HepG2 (cell line): Measurements from ENCODE around the gene AAR2. TPM values are rescaled to one million over a fixed set of nuclear protein-coding genes. Genes with fewer than 3 reads are reported as not detected.
A peak's percentile ranks its signal among the peaks of the same experiment; 100 is the strongest.

ENCODE experiments used
- ATAC-seq: fragments of 200-7000 bp; cut with Tn5 transposase; 3 replicates; pipeline ENCODE4 v1.9.1; 2020; ENCODE audit warnings: mild to moderate bottlenecking, moderate library complexity
- BruUV-seq: library from RNA; stranded (reverse); fragments of 400-500 nt; replicated peaks from 2 replicates; lab custom pipeline; 2021; lab: Mats Ljungman, UMichigan
- CTCF ChIA-PET: fragments of 300-600 bp; formaldehyde crosslinking; extraction: SDS; loops from one replicate; lab custom pipeline; 2021; ENCODE audit warnings: low total read pairs, inconsistent platforms, low intra/inter-chr PET ratio; lab: Yijun Ruan, JAX
- POLR2A ChIA-PET: fragments of 350-600 bp; sonication (Branson Sonifier 250); formaldehyde crosslinking; loops from one replicate; lab custom pipeline; 2020; ENCODE audit warnings: antibody characterized with exemption, inconsistent platforms; lab: Yijun Ruan, JAX
- DNase-seq: peaks from one replicate; pipeline ENCODE4 v3.0.0-alpha.2; 2015; ENCODE audit warnings: low spot score
- FAIRE-seq: peaks from 3 replicates; lab custom pipeline; 2011; peaks lifted over from hg19 to GRCh38; lab: Jason Lieb, UNC
- H2AFZ ChIP-seq: one replicate; pipeline ENCODE4 v1.6.1; 2011; ENCODE audit warnings: low read length, inconsistent platforms
- H3K27ac ChIP-seq: fragments of 300-600 bp; 3 replicates; pipeline ENCODE4 v1.8.0; 2011; ENCODE audit warnings: mixed run types, mild to moderate bottlenecking, mixed read lengths, low read length, inconsistent platforms; ENCODE audit not compliant: insufficient read depth; ENCODE audit errors: extremely low read length
- H3K27me3 ChIP-seq, 2 experiments: fragments of 200-600 bp in 1 of 2; 2 replicates in 1 of 2; 3 replicates in 1 of 2; pipeline versions ENCODE4 v1.6.0 to v1.8.0; 2011; ENCODE audit warnings: low read length in 2 of 2, mild to moderate bottlenecking in 2 of 2, moderate library complexity in 2 of 2, inconsistent platforms in 1 of 2; ENCODE audit not compliant: insufficient read depth in 2 of 2, control insufficient read depth in 1 of 2
- H3K36me3 ChIP-seq, 2 experiments: fragments of 200-600 bp in 1 of 2; replicated peaks in 1 of 2; 2 replicates in 1 of 2; 3 replicates in 1 of 2; pipeline versions ENCODE4 v1.5.1 to v1.8.0; 2011; ENCODE audit warnings: low read length in 2 of 2, inconsistent platforms in 1 of 2; ENCODE audit not compliant: insufficient read depth in 2 of 2, control insufficient read depth in 1 of 2
- H3K4me1 ChIP-seq: 2 replicates; pipeline ENCODE4 v1.5.1; 2012; ENCODE audit warnings: low read length, inconsistent platforms; ENCODE audit not compliant: insufficient read depth
- H3K4me2 ChIP-seq: 2 replicates; pipeline ENCODE4 v1.6.0; 2011; ENCODE audit warnings: low read depth, low read length, inconsistent platforms
- H3K4me3 ChIP-seq, 3 experiments: fragments of 200-600 bp in 1 of 3; sonication (generic), shearing (Covaris generic) in 1 of 3; replicated peaks in 1 of 3; 2 replicates each; pipeline ENCODE4 v1.5.1; 2011 to 2016; ENCODE audit warnings: low read length in 3 of 3, inconsistent platforms in 2 of 3, low read depth in 2 of 3, mild to moderate bottlenecking in 2 of 3, control low read depth in 1 of 3, mixed read lengths in 1 of 3; ENCODE audit not compliant: insufficient read depth in 1 of 3
- H3K79me2 ChIP-seq: one replicate; pipeline ENCODE4 v1.6.1; 2011; ENCODE audit warnings: low read length, inconsistent platforms; ENCODE audit not compliant: insufficient read depth
- H3K9ac ChIP-seq: 2 replicates; pipeline ENCODE4 v1.6.0; 2011; ENCODE audit warnings: mild to moderate bottlenecking, low read depth, low read length, inconsistent platforms; ENCODE audit not compliant: insufficient read depth
- H3K9me3 ChIP-seq: 2 replicates; pipeline ENCODE4 v1.5.1; 2012; ENCODE audit warnings: mild to moderate bottlenecking, low read length
- H4K20me1 ChIP-seq: 2 replicates; pipeline ENCODE4 v1.6.0; 2011; ENCODE audit warnings: inconsistent platforms, mild to moderate bottlenecking, low read length, moderate library complexity; ENCODE audit not compliant: insufficient read depth
- HIC2 ChIP-seq: sonication (generic); formaldehyde crosslinking; IDR thresholded peaks from 2 replicates; pipeline ENCODE4 v1.9.0; 2022; ENCODE audit warnings: low read depth, missing genetic modification reagents
- POLR2G ChIP-seq: fragments of 200-400 bp; formaldehyde crosslinking; IDR thresholded peaks from 2 replicates; pipeline ENCODE4 v1.6.1; 2018; ENCODE audit warnings: mild to moderate bottlenecking, low read depth, low read length, moderate library complexity
- REXO4 ChIP-seq: sonication (generic); formaldehyde crosslinking; IDR thresholded peaks from 2 replicates; pipeline ENCODE4 v1.8.0; 2022; ENCODE audit warnings: missing genetic modification reagents, mild to moderate bottlenecking, borderline replicate concordance
- RXRA ChIP-seq: sonication (generic); formaldehyde crosslinking; IDR thresholded peaks from 2 replicates; pipeline ENCODE4 v1.5.1; 2020; ENCODE audit warnings: missing genetic modification reagents
- SAFB2 ChIP-seq: sonication (generic); formaldehyde crosslinking; IDR thresholded peaks from 2 replicates; pipeline ENCODE4 v1.5.1; 2020; ENCODE audit warnings: missing genetic modification reagents, low read depth, mild to moderate bottlenecking, borderline replicate concordance
- SIX1 ChIP-seq: sonication (generic); formaldehyde crosslinking; IDR thresholded peaks from 2 replicates; pipeline ENCODE4 v1.4.0; 2020; ENCODE audit warnings: missing genetic modification reagents, borderline replicate concordance
- XRCC5 ChIP-seq: fragments of 200-400 bp; formaldehyde crosslinking; optimal IDR thresholded peaks from 2 replicates; pipeline ENCODE3; 2017; ENCODE audit warnings: mild to moderate bottlenecking, low read length
- ZBTB38 ChIP-seq: sonication (generic); formaldehyde crosslinking; IDR thresholded peaks from 2 replicates; pipeline ENCODE4 v1.5.1; 2020; ENCODE audit warnings: mild to moderate bottlenecking, missing genetic modification reagents
- ZFP1 ChIP-seq: IDR thresholded peaks from 2 replicates; pipeline ENCODE4 v1.6.1; 2016
- ZMYM3 ChIP-seq: sonication (generic); formaldehyde crosslinking; IDR thresholded peaks from 2 replicates; pipeline ENCODE4 v1.5.1; 2020; ENCODE audit warnings: mild to moderate bottlenecking, missing genetic modification reagents
- ZNF101 ChIP-seq: sonication (generic); formaldehyde crosslinking; IDR thresholded peaks from 2 replicates; pipeline ENCODE4 v1.4.0; 2020; ENCODE audit warnings: mild to moderate bottlenecking, low read depth, missing genetic modification reagents, borderline replicate concordance
- ZNF20 ChIP-seq: sonication (generic); formaldehyde crosslinking; IDR thresholded peaks from 2 replicates; pipeline ENCODE4 v1.4.0; 2020; ENCODE audit warnings: mild to moderate bottlenecking, moderate library complexity, missing genetic modification reagents
- ZNF34 ChIP-seq: sonication (generic); formaldehyde crosslinking; IDR thresholded peaks from 2 replicates; pipeline ENCODE4 v1.4.0; 2020; ENCODE audit warnings: mild to moderate bottlenecking, missing genetic modification reagents, borderline replicate concordance
- ZNF513 ChIP-seq: sonication (generic); formaldehyde crosslinking; conservative IDR thresholded peaks from 2 replicates; pipeline ENCODE4 v1.5.0; 2020; ENCODE audit warnings: missing genetic modification reagents
- ZNF557 ChIP-seq: sonication (generic); formaldehyde crosslinking; IDR thresholded peaks from 2 replicates; pipeline ENCODE4 v1.4.0; 2020; ENCODE audit warnings: missing genetic modification reagents
- ZNF564 ChIP-seq: sonication (generic); formaldehyde crosslinking; IDR thresholded peaks from 2 replicates; pipeline ENCODE4 v1.8.1; 2023; ENCODE audit warnings: mild to moderate bottlenecking, missing genetic modification reagents
- ZNF639 ChIP-seq: conservative IDR thresholded peaks from 2 replicates; pipeline ENCODE4 v1.6.1; 2018; ENCODE audit warnings: missing genetic modification reagents
- ZNF879 ChIP-seq: sonication (generic); formaldehyde crosslinking; IDR thresholded peaks from 2 replicates; pipeline ENCODE4 v1.8.1; 2023; ENCODE audit warnings: missing genetic modification reagents
- WGBS: methylation state at CpG from one replicate; pipeline ENCODE4 v1.1.6; 2017; ENCODE audit warnings: low lambda C conversion rate; 5-methylcytosine and 5-hydroxymethylcytosine counted together
- in situ Hi-C: cut with HindIII; loops from 2 replicates; pipeline ENCODE4 v1.10.0; 2017; ENCODE audit warnings: low pct_unique_long_range_greater_than_20kb; ENCODE audit not compliant: extremely low pct_ligation_motif_present
- intact Hi-C: fragments of 100-400 bp; cut with micrococcal nuclease; formaldehyde crosslinking; loops from one replicate; pipeline ENCODE4 v1.10.0; 2022; ENCODE audit not compliant: unreplicated experiment
- polyA plus RNA-seq, 8 experiments: library from polyadenylated mRNA; depleted of rRNA in 3 of 8; stranded (reverse) in 7 of 8; unstranded in 1 of 8; fragments of >200 nt; fragmentation: Illumina TruSeq in 4 of 8; extraction: Trizol in 4 of 8; gene quantifications; 2 replicates each; pipeline versions ENCODE4 v1.2.1 to v1.2.3, GENCODE V29; 2011 to 2016; ENCODE audit warnings: low read depth in 4 of 8, missing spikeins in 1 of 8, mixed read lengths in 1 of 8; ENCODE audit not compliant: insufficient read depth in 1 of 8
- total RNA-seq, 5 experiments: library from RNA; depleted of rRNA; stranded (reverse); fragments of >200 nt; fragmentation: Illumina TruSeq; extraction: Trizol; gene quantifications; 2 replicates each; pipeline ENCODE4 v1.2.3, GENCODE V29; 2016; ENCODE audit warnings: low read depth in 1 of 5

The AAR2 gene
- total and polyA plus RNA-seq, 2 of the 13 experiments (the other 11 are each of a cell fraction or from before 2014, with no cell fraction given), result 45.2 to 46.2 TPM

GRCh38 chr20:36199345-36200257, 36.7 kb upstream of the AAR2 start (continued):
- TF ChIP-seq SAFB2 (CRISPR knock-in tag), result 0 out of 2 replicates have a peak, but pooled peaks have one; percentile 57
- 0 out of 2 replicates have a peak, but pooled peaks have one; percentile 43 for TF ChIP-seq ZFP1
- peak; percentile 51 for TF ChIP-seq RXRA
- no peak for TF ChIP-seq HIC2 (CRISPR knock-in tag)
- TF ChIP-seq ZNF879, result no peak
- TF ChIP-seq ZNF34 (CRISPR knock-in tag), result no peak
- TF ChIP-seq, all 625 proteins: peak for 114

- H3K79me2 ChIP-seq, result no peaks in the 10 kb centered on the region
- ChIA-PET POLR2A (no interaction called here), CTCF (interaction anchor here (1.3 to 3.8 kb wide), 5 partner anchors 44 to 237 kb away, joined by 4 to 83 read pairs (median 8); partner anchors contain the start of gene EPB41L1)
- ATAC-seq, result no peak
- H4K20me1 ChIP-seq, result no peaks in the 10 kb centered on the region
- intact Hi-C loops (no loop called here), in situ Hi-C loops (loop anchor here (5.0 kb wide), 1 partner anchor 242 kb away; no protein-coding TSS in a partner anchor)
- no peaks in the 10 kb centered on the region for H3K9me3 ChIP-seq
- WGBS, result 100% methylated on average over 1 of the region's 1 CpG
- H3K4me3 ChIP-seq, result no peak overlapping the region
- no peak overlapping the region for H3K4me2 ChIP-seq
- no peak for FAIRE-seq
- no peak for DNase-seq
- H3K27ac ChIP-seq, result no peak overlapping the region
- H3K9ac ChIP-seq, result no peak overlapping the region
- no peaks in the 10 kb centered on the region for H3K27me3 ChIP-seq
- H3K4me1 ChIP-seq, result no peaks in the 10 kb centered on the region
- no TSS peak for BruUV-seq
- peaks cover 16 to 18% of the 10 kb centered on the region in 2 experiments for H3K36me3 ChIP-seq
- no peak overlapping the region for H2AFZ ChIP-seq
- no peak for TF ChIP-seq ZNF639
- TF ChIP-seq ZNF513, result no peak
- TF ChIP-seq ZNF557 (CRISPR knock-in tag), result no peak
- TF ChIP-seq SIX1 (CRISPR knock-in tag), result no peak
- TF ChIP-seq ZMYM3 (CRISPR knock-in tag), result no peak
- TF ChIP-seq XRCC5, result no peak
- TF ChIP-seq ZNF564 (CRISPR knock-in tag), result no peak
- no peak for TF ChIP-seq POLR2G
- TF ChIP-seq REXO4, result no peak
- no peak for TF ChIP-seq ZNF101 (CRISPR knock-in tag)
- no peak for TF ChIP-seq ZNF20 (CRISPR knock-in tag)
- no peak for TF ChIP-seq ZBTB38 (CRISPR knock-in tag)
Measured at GRCh38 chr20:36200451-36200850, 35.8 kb upstream of the AAR2 start.
